ENCODE results near the gene SORCS1. TPM values are rescaled to one million over a fixed set of nuclear protein-coding genes. Genes with fewer than 3 reads are reported as not detected.

Gene SORCS1
- total RNA-seq, 4 donors from 2014 or later, result 0.26 to 9.4 (median 3.8) TPM

GRCh38 chr10:106938513-106938912 is 226.0 kb downstream of the SORCS1 start:
- intact Hi-C loops (cut with DNase I; ENCODE audit: low total_unique reads), result no loop called here
- H3K4me3 ChIP-seq, result no peak overlapping the region
- H3K36me3 ChIP-seq, result no peaks in the 10 kb centered on the region
- H3K4me1 ChIP-seq, result no peaks in the 10 kb centered on the region
- no peaks in the 10 kb centered on the region for H3K27me3 ChIP-seq
- H3K9me3 ChIP-seq, result no peaks in the 10 kb centered on the region
- no peak for DNase-seq
- no peak for TF ChIP-seq POLR2A (IDR thresholded peaks at IDR 0.05)
- H3K27ac ChIP-seq, result no peak overlapping the region

GRCh38 chr10:106935978-106936451 is 228.5 kb downstream of the SORCS1 start:
- Histone ChIP-seq H3K27me3 (no peaks in the 10 kb centered on the region), H3K27ac (no peak overlapping the region), H3K4me3 (no peak overlapping the region), H3K9me3 (no peaks in the 10 kb centered on the region), H3K4me1 (no peaks in the 10 kb centered on the region), H3K36me3 (no peaks in the 10 kb centered on the region)
- intact Hi-C loops (cut with DNase I; ENCODE audit: low total_unique reads), result no loop called here
- no peak for TF ChIP-seq POLR2A (IDR thresholded peaks at IDR 0.05)
- no peak for TF ChIP-seq CTCF (IDR thresholded peaks at IDR 0.05)
- DNase-seq, result no peak

- intact Hi-C loops (cut with DNase I; ENCODE audit: low total_unique reads), result no loop called here
Observed at GRCh38 chr10:106931853-106932249, 232.7 kb downstream of the SORCS1 start.

GRCh38 chr10:106931159-106931852 is 233.2 kb downstream of the SORCS1 start:
- Histone ChIP-seq H3K4me3 (no peak overlapping the region), H3K9me3 (no peaks in the 10 kb centered on the region), H3K36me3 (no peaks in the 10 kb centered on the region), H3K27me3 (no peaks in the 10 kb centered on the region), H3K4me1 (no peaks in the 10 kb centered on the region), H3K27ac (no peak overlapping the region)
- TF ChIP-seq CTCF (IDR thresholded peaks at IDR 0.05) (no peak), POLR2A (IDR thresholded peaks at IDR 0.05) (no peak)
- no peak for DNase-seq
- intact Hi-C loops (cut with DNase I; ENCODE audit: low total_unique reads), result no loop called here

More at GRCh38 chr10:106931853-106932249, 232.7 kb downstream of the SORCS1 start:
- no peaks in the 10 kb centered on the region for H3K4me1 ChIP-seq
- no peaks in the 10 kb centered on the region for H3K27me3 ChIP-seq
- no peak for DNase-seq
- no peak for TF ChIP-seq CTCF (IDR thresholded peaks at IDR 0.05)
- no peak for TF ChIP-seq POLR2A (IDR thresholded peaks at IDR 0.05)
- H3K4me3 ChIP-seq, result no peak overlapping the region
- H3K27ac ChIP-seq, result no peak overlapping the region
- no peaks in the 10 kb centered on the region for H3K9me3 ChIP-seq
- no peaks in the 10 kb centered on the region for H3K36me3 ChIP-seq

GRCh38 chr10:106930751-106931150 is 233.8 kb downstream of the SORCS1 start:
- no peaks in the 10 kb centered on the region for H3K9me3 ChIP-seq
- no peak for DNase-seq
- intact Hi-C loops (cut with DNase I; ENCODE audit: low total_unique reads), result no loop called here
- TF ChIP-seq POLR2A (IDR thresholded peaks at IDR 0.05) (no peak), CTCF (IDR thresholded peaks at IDR 0.05) (no peak)
- H3K27me3 ChIP-seq, result no peaks in the 10 kb centered on the region
- no peaks in the 10 kb centered on the region for H3K36me3 ChIP-seq
- H3K4me1 ChIP-seq, result no peaks in the 10 kb centered on the region
- no peak overlapping the region for H3K4me3 ChIP-seq
- no peak overlapping the region for H3K27ac ChIP-seq
